Lung (tissue), 12 donors: ENCODE data around the gene LEF1. TPM values are rescaled to one million over a fixed set of nuclear protein-coding genes. Genes with fewer than 3 reads are reported as not detected.
A peak's percentile ranks its signal among the peaks of the same experiment; 100 is the strongest.

Experiments
- ATAC-seq: fragments of 200-7000 bp; cut with Tn5 transposase; one replicate; pipeline ENCODE4 v1.9.1; 2020; ENCODE audit warnings: moderate number of reproducible peaks; ENCODE audit not compliant: insufficient read depth, low FRiP score
- DNase-seq, 3 donors: peaks; one replicate each; pipeline ENCODE4 v3.0.0-alpha.2; 2013 to 2017
- H3K27ac ChIP-seq, 2 donors: one replicate each; pipeline ENCODE4 v1.5.1; 2013; ENCODE audit warnings: mild to moderate bottlenecking in 2 of 2, moderate library complexity in 2 of 2, control low read depth in 1 of 2, inconsistent platforms in 1 of 2, low read depth in 1 of 2, low read length in 1 of 2
- H3K27me3 ChIP-seq, 3 donors: one replicate each; pipeline ENCODE4 v1.5.1; 2013; ENCODE audit warnings: low read length in 2 of 3; ENCODE audit not compliant: control insufficient read depth in 3 of 3, insufficient read depth in 3 of 3
- H3K36me3 ChIP-seq, 4 donors: one replicate each; pipeline ENCODE4 v1.5.1; 2013; ENCODE audit warnings: low read length in 4 of 4, mild to moderate bottlenecking in 1 of 4, moderate library complexity in 1 of 4; ENCODE audit not compliant: control insufficient read depth in 4 of 4, insufficient read depth in 4 of 4
- H3K4me1 ChIP-seq, 5 donors: one replicate each; pipeline ENCODE4 v1.5.1; 2013; ENCODE audit warnings: low read length in 5 of 5, mild to moderate bottlenecking in 2 of 5, moderate library complexity in 1 of 5; ENCODE audit not compliant: control insufficient read depth in 5 of 5, insufficient read depth in 5 of 5
- H3K4me3 ChIP-seq: one replicate; pipeline ENCODE4 v1.5.1; 2013; ENCODE audit warnings: mild to moderate bottlenecking, control low read depth, moderate library complexity
- H3K9ac ChIP-seq, 2 donors: one replicate each; pipeline ENCODE4 v1.5.1; 2013; ENCODE audit warnings: low read length in 2 of 2, control low read depth in 1 of 2; ENCODE audit not compliant: insufficient read depth in 1 of 2
- H3K9me3 ChIP-seq, 4 donors: one replicate each; pipeline ENCODE4 v1.5.1; 2013; ENCODE audit warnings: low read length in 3 of 4, mild to moderate bottlenecking in 1 of 4, moderate library complexity in 1 of 4; ENCODE audit not compliant: control insufficient read depth in 4 of 4, insufficient read depth in 3 of 4
- CTCF ChIP-seq: IDR thresholded peaks from 2 replicates; pipeline ENCODE4 v1.5.1; 2012; ENCODE audit warnings: mild to moderate bottlenecking; ENCODE audit errors: control extremely low read depth, extremely low read depth
- WGBS, 2 donors: extraction: QIAGEN DNeasy Blood & Tissue Kit; methylation state at CpG; one replicate each; pipeline ENCODE4 v1.1.7; 2013; 5-methylcytosine and 5-hydroxymethylcytosine counted together
- polyA plus RNA-seq, 2 donors: library from polyadenylated mRNA; stranded (reverse); fragments of 200-250 nt; gene quantifications; one replicate each; pipeline ENCODE4 v1.2.1, GENCODE V29; 2013
- total RNA-seq, 2 donors: library from RNA; depleted of rRNA in 1 of 2; stranded (reverse); fragments of >200 nt in 1 of 2; gene quantifications; one replicate each; pipeline ENCODE4 v1.2.1, GENCODE V29; 2014 to 2021
- donor health status: control.
- donor health status: control.
- donor health status: Bipolar disorder and iron deficiency.
- donor health status: healthy.
- donor health status: DM: yes; HTN: yes; CAD: no.

Gene LEF1
- total and polyA plus RNA-seq, 4 donors, result 2.7 to 25.4 (median 4.0) TPM

- H3K4me1 ChIP-seq, result peaks cover 0 to 21% (median 0%) of the 10 kb centered on the region in 5 donors
- no peaks in the 10 kb centered on the region for H3K27me3 ChIP-seq
- peaks cover 0 to 16% (median 9%) of the 10 kb centered on the region in 4 donors for H3K36me3 ChIP-seq
- no peak for TF ChIP-seq CTCF
- no peak for ATAC-seq
- H3K9me3 ChIP-seq, result no peaks in the 10 kb centered on the region
- H3K9ac ChIP-seq, result no peak overlapping the region
- peak overlapping the region in 1 of 2 donors; percentile 48 for H3K27ac ChIP-seq
- H3K4me3 ChIP-seq, result no peak overlapping the region
- 87 to 92% methylated on average over 2 of the region's 2 CpGs for WGBS, 2 donors
- no peak for DNase-seq
These were observed 160.0 kb downstream of the LEF1 start for GRCh38 chr4:108008721-108009120.

GRCh38 chr4:108007984-108008383, 160.7 kb downstream of the LEF1 start:
- Histone ChIP-seq H3K4me1 (peaks cover 0 to 22% (median 0%) of the 10 kb centered on the region in 5 donors), H3K9ac (no peak overlapping the region)
- 95 to 97% methylated on average over 7 of the region's 7 CpGs for WGBS, 2 donors

GRCh38 chr4:108006361-108006760, 162.4 kb downstream of the LEF1 start:
- H3K4me3 ChIP-seq, result no peak overlapping the region

More at GRCh38 chr4:108007984-108008383, 160.7 kb downstream of the LEF1 start:
- Histone ChIP-seq H3K27ac (peak overlapping the region in 1 of 2 donors; percentile 48), H3K27me3 (no peaks in the 10 kb centered on the region), H3K4me3 (no peak overlapping the region), H3K9me3 (no peaks in the 10 kb centered on the region), H3K36me3 (peaks cover 0 to 16% (median 9%) of the 10 kb centered on the region in 4 donors)
- ATAC-seq, result no peak
- DNase-seq, result no peak
- no peak for TF ChIP-seq CTCF

More at GRCh38 chr4:108006361-108006760, 162.4 kb downstream of the LEF1 start:
- H3K9ac ChIP-seq, result no peak overlapping the region
- H3K36me3 ChIP-seq, result peaks cover 0 to 9% (median 4%) of the 10 kb centered on the region in 4 donors
- ATAC-seq, result no peak
- no peak for DNase-seq
- TF ChIP-seq CTCF, result no peak
- no peaks in the 10 kb centered on the region for H3K9me3 ChIP-seq
- H3K4me1 ChIP-seq, result peaks cover 0 to 27% (median 0%) of the 10 kb centered on the region in 5 donors
- H3K27me3 ChIP-seq, result no peaks in the 10 kb centered on the region
- no peak overlapping the region for H3K27ac ChIP-seq
